ENCODE data around the gene MUC22.

DNA sequence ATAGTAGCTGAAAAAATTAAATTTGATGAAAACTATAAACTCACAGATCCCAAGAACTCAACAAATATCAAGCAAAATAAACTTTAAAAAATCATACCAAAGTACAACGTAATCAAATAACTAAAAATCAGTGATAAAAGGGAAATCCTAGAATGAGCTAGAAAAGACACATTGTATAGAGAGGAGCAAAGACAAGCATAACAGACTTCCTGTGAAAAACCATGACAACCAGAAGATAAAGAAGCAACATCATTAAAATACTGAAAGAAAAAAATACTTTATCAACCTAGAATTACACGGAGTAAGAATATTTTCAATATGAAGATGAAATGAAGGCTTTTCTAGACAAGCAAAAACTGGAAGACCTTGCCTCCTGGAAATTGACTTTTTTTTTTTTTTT, 9.8 kb downstream of the MUC22 start:
- no peak for TF ChIP-seq CTCF (IDR thresholded peaks at IDR 0.05; ENCODE audit: low read depth, low read length, poor library complexity, severe bottlenecking)
- no peak for TF ChIP-seq EZH2phosphoT487 (IDR thresholded peaks at IDR 0.05; ENCODE audit: borderline replicate concordance, low read length)

Measured in DOHH2 (cell line).